HCT116 (cell line): ENCODE measurements around the gene FNBP1L.

Experiments
- CEBPB ChIP-seq: IDR thresholded peaks from 2 replicates; pipeline ENCODE4 v1.6.1; 2012; ENCODE audit warnings: low read depth
- EZH2 ChIP-seq: fragments of 200-600 bp; sonication (generic); IDR thresholded peaks from 2 replicates; pipeline ENCODE4 v1.6.1; 2017; ENCODE audit warnings: antibody characterized with exemption, mixed run types
- POLR2A ChIP-seq: IDR thresholded peaks from 2 replicates; pipeline ENCODE4 v1.7.0; 2011; ENCODE audit warnings: borderline replicate concordance; ENCODE audit not compliant: insufficient read depth, insufficient read length; ENCODE audit errors: extremely low read depth
- RAD21 ChIP-seq: IDR thresholded peaks from 2 replicates; pipeline ENCODE4 v1.6.1; 2012; ENCODE audit warnings: low read depth, mild to moderate bottlenecking

DNA sequence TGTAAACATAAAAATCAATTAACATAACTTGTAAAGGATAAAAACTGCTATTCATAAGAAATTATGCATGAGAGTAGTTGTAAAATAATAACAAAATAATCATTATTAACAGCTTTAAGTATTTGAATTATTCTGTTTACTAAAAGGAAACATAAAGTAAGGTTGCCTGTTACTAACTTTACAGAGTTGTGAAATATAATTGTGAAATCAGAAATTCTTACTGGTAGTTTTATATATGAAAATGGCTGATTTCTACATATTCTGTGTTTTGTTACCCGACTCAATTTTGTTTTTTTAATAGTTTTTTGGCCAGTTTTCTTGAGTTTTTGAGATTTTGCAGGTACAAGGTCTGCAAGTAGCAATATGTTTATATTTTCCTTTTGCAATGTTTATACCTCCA lies 27.8 kb downstream of the FNBP1L start:
- no peak for TF ChIP-seq EZH2
- no peak for TF ChIP-seq CEBPB
- TF ChIP-seq POLR2A = no peak
- TF ChIP-seq RAD21 = no peak
